ENCODE measurements around the gene A3GALT2.

DNA sequence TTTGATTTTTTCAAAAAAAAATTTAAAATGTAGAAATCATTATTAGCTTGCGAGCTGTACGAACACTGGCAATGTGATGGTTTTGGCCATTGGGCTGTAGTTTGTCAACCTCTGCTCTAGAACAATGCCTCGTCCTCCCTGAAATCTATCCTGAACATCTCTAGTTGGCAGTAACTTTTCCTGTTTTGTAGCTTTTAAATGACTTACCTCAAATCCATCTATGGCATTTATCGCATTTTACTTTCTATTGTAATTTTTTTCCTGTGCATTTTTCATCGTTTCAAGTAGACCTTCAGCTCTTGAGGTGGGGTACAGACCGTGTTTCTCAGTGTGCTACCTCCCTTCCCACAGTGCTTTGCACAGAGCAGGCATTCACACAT, 30.4 kb upstream of the A3GALT2 start:
- no peak for TF ChIP-seq POLR2AphosphoS5 (IDR thresholded peaks at IDR 0.05; ENCODE audit: low read depth, low read length)
- TF ChIP-seq, protein P1, sequence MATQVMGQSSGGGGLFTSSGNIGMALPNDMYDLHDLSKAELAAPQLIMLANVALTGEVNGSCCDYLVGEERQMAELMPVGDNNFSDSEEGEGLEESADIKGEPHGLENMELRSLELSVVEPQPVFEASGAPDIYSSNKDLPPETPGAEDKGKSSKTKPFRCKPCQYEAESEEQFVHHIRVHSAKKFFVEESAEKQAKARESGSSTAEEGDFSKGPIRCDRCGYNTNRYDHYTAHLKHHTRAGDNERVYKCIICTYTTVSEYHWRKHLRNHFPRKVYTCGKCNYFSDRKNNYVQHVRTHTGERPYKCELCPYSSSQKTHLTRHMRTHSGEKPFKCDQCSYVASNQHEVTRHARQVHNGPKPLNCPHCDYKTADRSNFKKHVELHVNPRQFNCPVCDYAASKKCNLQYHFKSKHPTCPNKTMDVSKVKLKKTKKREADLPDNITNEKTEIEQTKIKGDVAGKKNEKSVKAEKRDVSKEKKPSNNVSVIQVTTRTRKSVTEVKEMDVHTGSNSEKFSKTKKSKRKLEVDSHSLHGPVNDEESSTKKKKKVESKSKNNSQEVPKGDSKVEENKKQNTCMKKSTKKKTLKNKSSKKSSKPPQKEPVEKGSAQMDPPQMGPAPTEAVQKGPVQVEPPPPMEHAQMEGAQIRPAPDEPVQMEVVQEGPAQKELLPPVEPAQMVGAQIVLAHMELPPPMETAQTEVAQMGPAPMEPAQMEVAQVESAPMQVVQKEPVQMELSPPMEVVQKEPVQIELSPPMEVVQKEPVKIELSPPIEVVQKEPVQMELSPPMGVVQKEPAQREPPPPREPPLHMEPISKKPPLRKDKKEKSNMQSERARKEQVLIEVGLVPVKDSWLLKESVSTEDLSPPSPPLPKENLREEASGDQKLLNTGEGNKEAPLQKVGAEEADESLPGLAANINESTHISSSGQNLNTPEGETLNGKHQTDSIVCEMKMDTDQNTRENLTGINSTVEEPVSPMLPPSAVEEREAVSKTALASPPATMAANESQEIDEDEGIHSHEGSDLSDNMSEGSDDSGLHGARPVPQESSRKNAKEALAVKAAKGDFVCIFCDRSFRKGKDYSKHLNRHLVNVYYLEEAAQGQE (IDR thresholded peaks at IDR 0.05; ENCODE audit: insufficient read depth in 1 of 2, low read depth in 2 of 2, low read length in 2 of 2): no peak
- no peak for TF ChIP-seq TAF1 (IDR thresholded peaks at IDR 0.05; ENCODE audit: borderline replicate concordance, insufficient read depth, low read length)
